K562 (cell line): Measurements from ENCODE around the gene DOK3. TPM values are rescaled to one million over a fixed set of nuclear protein-coding genes. Genes with fewer than 3 reads are reported as not detected.
A peak's percentile ranks its signal among the peaks of the same experiment; 100 is the strongest.

Experiments
- CREM ChIP-seq: IDR thresholded peaks from 2 replicates; pipeline ENCODE4 v1.6.1; 2014; ENCODE audit warnings: antibody characterized with exemption, low read depth
- CTCF ChIP-seq, 3 experiments: IDR thresholded peaks in 2 of 3; conservative IDR thresholded peaks in 1 of 3; 2 replicates each; pipeline ENCODE4 v1.5.1; 2011 to 2012; ENCODE audit warnings: low read length in 3 of 3, mild to moderate bottlenecking in 3 of 3, control low read depth in 2 of 3, improper control_type of control experiment in 1 of 3, inconsistent platforms in 1 of 3, low read depth in 1 of 3, mixed read lengths in 1 of 3, moderate library complexity in 1 of 3; ENCODE audit not compliant: insufficient read depth in 2 of 3
- E2F6 ChIP-seq, 2 experiments: IDR thresholded peaks; 2 replicates each; pipeline ENCODE4 v1.6.1; 2011; ENCODE audit warnings: borderline replicate concordance in 1 of 2, control low read depth in 1 of 2, low read depth in 1 of 2, low read length in 1 of 2, mild to moderate bottlenecking in 1 of 2, mixed read lengths in 1 of 2, moderate library complexity in 1 of 2; ENCODE audit not compliant: insufficient read depth in 1 of 2, insufficient read length in 1 of 2, poor library complexity in 1 of 2, severe bottlenecking in 1 of 2; ENCODE audit errors: extremely low read depth in 1 of 2
- FIP1L1 ChIP-seq: fragments of 200-400 bp; formaldehyde crosslinking; IDR thresholded peaks from 2 replicates; pipeline ENCODE4 v1.6.1; 2018; ENCODE audit warnings: mild to moderate bottlenecking, low read depth, low read length; ENCODE audit not compliant: poor library complexity, severe bottlenecking
- LEF1 ChIP-seq: fragments of 450-650 bp; IDR thresholded peaks from 2 replicates; pipeline ENCODE4 v1.6.1; 2016; ENCODE audit warnings: mild to moderate bottlenecking
- MAZ ChIP-seq, 2 experiments: fragments of 450-650 bp in 1 of 2; sonication (generic) in 1 of 2; formaldehyde crosslinking; IDR thresholded peaks in 1 of 2; conservative IDR thresholded peaks in 1 of 2; 2 replicates each; pipeline versions ENCODE4 v1.4.0 to v1.5.0; 2020; ENCODE audit warnings: mild to moderate bottlenecking in 1 of 2, missing genetic modification reagents in 1 of 2
- NFRKB ChIP-seq: fragments of 450-650 bp; IDR thresholded peaks from 2 replicates; pipeline ENCODE4 v1.6.1; 2016; ENCODE audit warnings: low read depth
- SMARCE1 ChIP-seq: fragments of 450-650 bp; IDR thresholded peaks from 2 replicates; pipeline ENCODE4 v1.7.1; 2016; ENCODE audit warnings: mild to moderate bottlenecking
- SPI1 ChIP-seq: IDR thresholded peaks from 2 replicates; pipeline ENCODE4 v1.6.1; 2011; ENCODE audit warnings: low read depth, low read length, control low read depth, borderline replicate concordance
- TAF15 ChIP-seq: fragments of 200-400 bp; formaldehyde crosslinking; IDR thresholded peaks from 2 replicates; pipeline ENCODE4 v1.6.1; 2017; ENCODE audit warnings: mild to moderate bottlenecking, low read depth, low read length, moderate library complexity
- ZBTB7A ChIP-seq: IDR thresholded peaks from 2 replicates; pipeline ENCODE4 v1.6.1; 2011; ENCODE audit warnings: low read depth, mild to moderate bottlenecking, low read length, moderate library complexity, borderline replicate concordance; ENCODE audit not compliant: control insufficient read depth
- ZNF445 ChIP-seq: fragments of 250-450 bp; sonication (Bioruptor Pico); IDR thresholded peaks from 2 replicates; pipeline ENCODE4 v1.4.0; 2020; ENCODE audit warnings: low read depth, mild to moderate bottlenecking, moderate library complexity
- polyA plus RNA-seq, 8 experiments: library from polyadenylated mRNA; depleted of rRNA in 4 of 8; stranded (reverse) in 5 of 8; unstranded in 3 of 8; fragments of >200 nt; fragmentation: Nextera tagmentation in 2 of 8; fragmentation: Illumina TruSeq in 1 of 8; extraction: Ambion mirVana in 2 of 8; extraction: Trizol in 1 of 8; gene quantifications; 2 replicates each; pipeline versions ENCODE4 v1.2.1 to v1.2.3, GENCODE V29; 2011 to 2014; ENCODE audit warnings: inconsistent platforms in 1 of 8, missing spikeins in 1 of 8
- total RNA-seq, 7 experiments: library from RNA; depleted of rRNA in 6 of 7; stranded (reverse); fragments of >200 nt in 6 of 7; fragmentation: Illumina TruSeq in 2 of 7; extraction: Trizol in 2 of 7; gene quantifications; 2 replicates each; pipeline versions ENCODE4 v1.2.1 to v1.2.3, GENCODE V29; 2011 to 2021; ENCODE audit warnings: low replicate concordance in 1 of 7

Gene DOK3
- total and polyA plus RNA-seq, 9 of the 15 experiments (the other 6 are each of a cell fraction or from before 2014, with no cell fraction given), result 1.3 to 23.0 (median 8.0) TPM

- TF ChIP-seq E2F6 (IDR thresholded peaks at IDR 0.05; ENCODE audit: borderline replicate concordance in 1 of 2, extremely low read depth in 1 of 2, insufficient read depth in 1 of 2, insufficient read length in 1 of 2, low read depth in 1 of 2, low read length in 1 of 2, poor library complexity in 1 of 2, severe bottlenecking in 1 of 2), result peak in 1 of 2 experiments; percentile 57
- peak; percentile 97 for TF ChIP-seq ZBTB7A
- TF ChIP-seq CTCF (IDR thresholded peaks at IDR 0.05 in 2 of 3, conservative IDR thresholded peaks at IDR 0.05 in 1 of 3; ENCODE audit: insufficient read depth in 2 of 3, low read depth in 1 of 3, low read length in 3 of 3), result peak in 1 of 3 experiments; percentile 22; a peak in 1 of 6 replicates
- TF ChIP-seq ZNF445 (CRISPR knock-in tag), result no peak
- no peak for TF ChIP-seq LEF1
- TF ChIP-seq MAZ (CRISPR knock-in tag; conservative IDR thresholded peaks at IDR 0.05 in 1 of 2, IDR thresholded peaks at IDR 0.05 in 1 of 2), result peak in 1 of 2 experiments; percentile 64; a peak in 2 of 4 replicates
- peak; percentile 40 for TF ChIP-seq CREM
- no peak for TF ChIP-seq FIP1L1
- no peak for TF ChIP-seq TAF15
- TF ChIP-seq SPI1, result peak; percentile 99
- 0 out of 2 replicates have a peak, but pooled peaks have one; percentile 38 for TF ChIP-seq NFRKB
- peak; percentile 72 for TF ChIP-seq SMARCE1
- TF ChIP-seq, all 486 proteins: peak for 42
Measured at GRCh38 chr5:177494346-177495195, 15.1 kb downstream of the DOK3 start (continued).
